ENCODE measurements around the gene THG1L.

- TF ChIP-seq, protein P1, sequence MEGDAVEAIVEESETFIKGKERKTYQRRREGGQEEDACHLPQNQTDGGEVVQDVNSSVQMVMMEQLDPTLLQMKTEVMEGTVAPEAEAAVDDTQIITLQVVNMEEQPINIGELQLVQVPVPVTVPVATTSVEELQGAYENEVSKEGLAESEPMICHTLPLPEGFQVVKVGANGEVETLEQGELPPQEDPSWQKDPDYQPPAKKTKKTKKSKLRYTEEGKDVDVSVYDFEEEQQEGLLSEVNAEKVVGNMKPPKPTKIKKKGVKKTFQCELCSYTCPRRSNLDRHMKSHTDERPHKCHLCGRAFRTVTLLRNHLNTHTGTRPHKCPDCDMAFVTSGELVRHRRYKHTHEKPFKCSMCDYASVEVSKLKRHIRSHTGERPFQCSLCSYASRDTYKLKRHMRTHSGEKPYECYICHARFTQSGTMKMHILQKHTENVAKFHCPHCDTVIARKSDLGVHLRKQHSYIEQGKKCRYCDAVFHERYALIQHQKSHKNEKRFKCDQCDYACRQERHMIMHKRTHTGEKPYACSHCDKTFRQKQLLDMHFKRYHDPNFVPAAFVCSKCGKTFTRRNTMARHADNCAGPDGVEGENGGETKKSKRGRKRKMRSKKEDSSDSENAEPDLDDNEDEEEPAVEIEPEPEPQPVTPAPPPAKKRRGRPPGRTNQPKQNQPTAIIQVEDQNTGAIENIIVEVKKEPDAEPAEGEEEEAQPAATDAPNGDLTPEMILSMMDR (IDR thresholded peaks at IDR 0.05): no peak
- no peak for TF ChIP-seq POLR2A (IDR thresholded peaks at IDR 0.05)
Measured at GRCh38 chr5:157690690-157691433, 40.4 kb upstream of the THG1L start.

Measured in testis (tissue), 2 donors.